GM21367 (cell line): Measurements from ENCODE around the gene WDR37.
"Not testable (repeated sequence)": the region's sequence is repeated elsewhere in the genome, so short reads cannot be mapped to it uniquely, and the experiment has no call there.

Source experiments
- ATAC-seq: cut with Tn5 transposase; IDR thresholded peaks from one replicate; pipeline ENCODE4 v1.9.1; 2021; ENCODE audit not compliant: unreplicated experiment

WDR37 gene

GRCh38 chr10:1149793-1150637 is 93.8 kb downstream of the WDR37 start:
- no peak for ATAC-seq

- no peak for ATAC-seq
Measured at GRCh38 chr10:1150638-1150955, 94.4 kb downstream of the WDR37 start.

- ATAC-seq = no peak
Measured at GRCh38 chr10:1151076-1152033, 95.2 kb downstream of the WDR37 start.

GRCh38 chr10:1152386-1153250 is 96.4 kb downstream of the WDR37 start:
- ATAC-seq = no peak

- no peak for ATAC-seq
Measured at GRCh38 chr10:1153251-1153763, 97.1 kb downstream of the WDR37 start.

GRCh38 chr10:1153805-1154351 is 97.7 kb downstream of the WDR37 start:
- ATAC-seq = no peak

- ATAC-seq = no peak
Measured at GRCh38 chr10:1154531-1155295, 98.5 kb downstream of the WDR37 start.

GRCh38 chr10:1155791-1156615 is 99.8 kb downstream of the WDR37 start:
- no peak for ATAC-seq

GRCh38 chr10:1156616-1156886 is 100.4 kb downstream of the WDR37 start:
- ATAC-seq = no peak

GRCh38 chr10:1156921-1157614 is 100.9 kb downstream of the WDR37 start:
- no peak for ATAC-seq

- no peak for ATAC-seq
Measured at GRCh38 chr10:1157615-1157933, 101.4 kb downstream of the WDR37 start.

GRCh38 chr10:1158066-1158465 is 101.9 kb downstream of the WDR37 start:
- ATAC-seq = no peak

GRCh38 chr10:1158536-1158935 is 102.4 kb downstream of the WDR37 start:
- ATAC-seq = not testable (repeated sequence)

GRCh38 chr10:1159131-1160061 is 103.2 kb downstream of the WDR37 start:
- ATAC-seq = no peak

GRCh38 chr10:1160561-1161314 is 104.6 kb downstream of the WDR37 start:
- no peak for ATAC-seq

GRCh38 chr10:1161315-1161673 is 105.1 kb downstream of the WDR37 start:
- not testable (repeated sequence) for ATAC-seq
